ENCODE results near the gene PTF1A.
"Not testable (repeated sequence)": the region's sequence is repeated elsewhere in the genome, so short reads cannot be mapped to it uniquely, and the experiment has no call there.

PTF1A gene

GRCh38 chr10:23202779-23203178 lies 10.7 kb downstream of the PTF1A start:
- no peaks in the 10 kb centered on the region for H3K36me3 ChIP-seq (ENCODE audit: insufficient read depth, low read length)
- H3K9me3 ChIP-seq (ENCODE audit: low read length), result no peaks in the 10 kb centered on the region
- H3K27me3 ChIP-seq (ENCODE audit: insufficient read depth, low read length), result peaks cover 70% of the 10 kb centered on the region
- H3K4me1 ChIP-seq (ENCODE audit: insufficient read depth, low read length), result peaks cover 25% of the 10 kb centered on the region
- no peak overlapping the region for H3K4me3 ChIP-seq (ENCODE audit: low read length)
- H2AFZ ChIP-seq (ENCODE audit: low read depth, low read length), result no peak overlapping the region

GRCh38 chr10:23203369-23204325 lies 11.5 kb downstream of the PTF1A start:
- no peaks in the 10 kb centered on the region for H3K9me3 ChIP-seq (ENCODE audit: low read length)
- H2AFZ ChIP-seq (ENCODE audit: low read depth, low read length), result no peak overlapping the region

GRCh38 chr10:23204773-23205172 lies 12.7 kb downstream of the PTF1A start:
- H3K27me3 ChIP-seq (ENCODE audit: insufficient read depth, low read length), result peaks cover 57% of the 10 kb centered on the region
- H3K36me3 ChIP-seq (ENCODE audit: insufficient read depth, low read length), result no peaks in the 10 kb centered on the region
- peaks cover 28% of the 10 kb centered on the region for H3K4me1 ChIP-seq (ENCODE audit: insufficient read depth, low read length)
- no peak overlapping the region for H3K4me3 ChIP-seq (ENCODE audit: low read length)
- H3K9me3 ChIP-seq (ENCODE audit: low read length), result no peaks in the 10 kb centered on the region
- no peak overlapping the region for H2AFZ ChIP-seq (ENCODE audit: low read depth, low read length)

More at GRCh38 chr10:23203369-23204325, 11.5 kb downstream of the PTF1A start:
- Histone ChIP-seq H3K36me3 (ENCODE audit: insufficient read depth, low read length) (no peaks in the 10 kb centered on the region), H3K27me3 (ENCODE audit: insufficient read depth, low read length) (peaks cover 64% of the 10 kb centered on the region), H3K4me1 (ENCODE audit: insufficient read depth, low read length) (peaks cover 28% of the 10 kb centered on the region), H3K4me3 (ENCODE audit: low read length) (no peak overlapping the region)

DNA sequence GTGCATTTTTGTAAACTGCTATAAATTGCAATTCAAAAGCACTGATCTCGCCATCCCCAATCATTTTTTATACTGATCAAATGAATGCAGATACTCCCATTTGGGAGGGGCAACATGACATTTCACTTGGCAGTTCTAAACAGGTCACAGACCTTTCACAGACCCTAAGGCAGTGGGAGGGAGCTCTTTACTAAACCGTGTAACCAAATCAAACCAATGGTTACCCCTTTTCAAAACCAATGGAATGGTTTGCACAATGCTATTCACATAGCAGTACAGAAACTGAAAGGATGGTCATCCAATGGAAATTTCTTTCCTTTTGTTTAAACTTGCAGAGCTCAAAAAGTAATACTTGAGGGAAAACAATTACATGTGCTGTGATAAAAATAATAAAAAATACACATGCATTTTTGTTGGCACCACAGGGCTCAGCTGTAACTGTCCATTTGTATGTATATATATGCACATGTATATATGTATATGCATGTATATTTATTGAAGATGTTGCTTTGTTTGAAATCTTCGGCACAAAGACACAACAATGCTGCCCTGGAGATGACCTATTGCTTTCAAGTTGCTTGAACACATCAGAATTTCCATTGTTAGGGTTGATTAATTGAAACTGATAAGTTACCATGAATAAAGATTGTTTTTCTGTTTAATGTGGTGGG lies 14.0 kb downstream of the PTF1A start:
- Histone ChIP-seq H3K4me3 (ENCODE audit: low read length) (no peak overlapping the region), H3K36me3 (ENCODE audit: insufficient read depth, low read length) (no peaks in the 10 kb centered on the region), H2AFZ (ENCODE audit: low read depth, low read length) (no peak overlapping the region), H3K4me1 (ENCODE audit: insufficient read depth, low read length) (peaks cover 28% of the 10 kb centered on the region), H3K9me3 (ENCODE audit: low read length) (no peaks in the 10 kb centered on the region), H3K27me3 (ENCODE audit: insufficient read depth, low read length) (peaks cover 43% of the 10 kb centered on the region)

GRCh38 chr10:23217471-23217870 lies 25.4 kb downstream of the PTF1A start:
- no peaks in the 10 kb centered on the region for H3K9me3 ChIP-seq (ENCODE audit: low read length)
- peaks cover 20% of the 10 kb centered on the region for H3K27me3 ChIP-seq (ENCODE audit: insufficient read depth, low read length)
- H2AFZ ChIP-seq (ENCODE audit: low read depth, low read length), result no peak overlapping the region
- H3K4me3 ChIP-seq (ENCODE audit: low read length), result no peak overlapping the region
- no peaks in the 10 kb centered on the region for H3K36me3 ChIP-seq (ENCODE audit: insufficient read depth, low read length)
- H3K4me1 ChIP-seq (ENCODE audit: insufficient read depth, low read length), result no peaks in the 10 kb centered on the region

DNA sequence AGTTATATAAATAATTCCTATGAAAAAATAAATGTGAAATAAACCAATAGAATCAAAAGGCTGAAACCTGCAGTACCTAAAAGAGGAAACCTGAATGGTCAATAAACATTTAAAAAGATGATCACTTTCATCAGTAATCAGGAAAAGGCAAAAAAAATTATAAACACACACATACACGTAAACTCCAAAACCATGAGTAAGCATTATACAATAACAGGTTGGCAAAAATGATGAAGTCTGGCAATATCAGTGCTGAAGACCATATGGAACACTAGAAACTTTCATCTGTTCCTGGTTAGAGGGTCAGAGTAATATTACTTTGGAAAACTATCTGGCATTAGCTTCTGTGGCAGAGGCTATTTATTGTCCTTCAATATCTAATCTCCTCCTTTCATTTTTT lies 38.5 kb downstream of the PTF1A start:
- no peaks in the 10 kb centered on the region for H3K27me3 ChIP-seq (ENCODE audit: insufficient read depth, low read length)
- no peaks in the 10 kb centered on the region for H3K4me1 ChIP-seq (ENCODE audit: insufficient read depth, low read length)
- no peak overlapping the region for H3K4me3 ChIP-seq (ENCODE audit: low read length)
- no peaks in the 10 kb centered on the region for H3K36me3 ChIP-seq (ENCODE audit: insufficient read depth, low read length)
- no peak overlapping the region for H2AFZ ChIP-seq (ENCODE audit: low read depth, low read length)
- H3K9me3 ChIP-seq (ENCODE audit: low read length), result no peaks in the 10 kb centered on the region

GRCh38 chr10:23238015-23238414 lies 45.9 kb downstream of the PTF1A start:
- Histone ChIP-seq H3K9me3 (ENCODE audit: low read length) (no peaks in the 10 kb centered on the region), H2AFZ (ENCODE audit: low read depth, low read length) (no peak overlapping the region), H3K27me3 (ENCODE audit: insufficient read depth, low read length) (peaks cover 3% of the 10 kb centered on the region), H3K4me3 (ENCODE audit: low read length) (no peak overlapping the region), H3K4me1 (ENCODE audit: insufficient read depth, low read length) (no peaks in the 10 kb centered on the region), H3K36me3 (ENCODE audit: insufficient read depth, low read length) (no peaks in the 10 kb centered on the region)

DNA sequence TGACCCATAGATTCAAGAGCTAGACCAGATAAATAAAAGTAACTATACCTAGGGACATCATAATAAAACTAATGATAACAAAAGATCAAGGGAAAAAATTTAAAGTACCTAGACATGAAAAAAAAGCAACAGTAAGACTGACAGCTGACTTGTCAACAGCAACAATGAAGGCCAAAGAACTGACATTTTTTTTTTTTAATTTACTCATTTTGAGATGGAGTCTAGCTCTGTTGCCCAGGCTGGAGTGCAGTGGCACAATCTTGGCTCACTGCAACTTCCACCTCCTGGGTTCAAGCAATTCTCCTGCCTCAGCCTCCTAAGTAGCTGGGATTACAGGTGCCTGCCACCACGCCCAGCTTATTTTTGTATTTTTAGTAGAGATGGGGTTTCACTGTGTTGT lies 49.7 kb downstream of the PTF1A start:
- H3K36me3 ChIP-seq (ENCODE audit: insufficient read depth, low read length); H2AFZ ChIP-seq (ENCODE audit: low read depth, low read length); H3K4me3 ChIP-seq (ENCODE audit: low read length); H3K4me1 ChIP-seq (ENCODE audit: insufficient read depth, low read length); H3K27me3 ChIP-seq (ENCODE audit: insufficient read depth, low read length); H3K9me3 ChIP-seq (ENCODE audit: low read length): not testable (repeated sequence)

Data from neuron (in vitro differentiated cells).